HUES64 (cell line): Measurements from ENCODE around the gene ZNF668.

ENCODE experiments used
- H3K27ac ChIP-seq: 2 replicates; pipeline ENCODE4 v1.7.0; 2013; ENCODE audit warnings: low read depth, low read length, inconsistent platforms
- H3K27me3 ChIP-seq: 2 replicates; pipeline ENCODE4 v1.6.1; 2013; ENCODE audit warnings: mild to moderate bottlenecking, low read length; ENCODE audit not compliant: insufficient read depth
- H3K36me3 ChIP-seq: 2 replicates; pipeline ENCODE4 v1.6.1; 2013; ENCODE audit warnings: mild to moderate bottlenecking, low read length; ENCODE audit not compliant: insufficient read depth
- H3K4me1 ChIP-seq: 2 replicates; pipeline ENCODE4 v1.6.1; 2013; ENCODE audit warnings: mild to moderate bottlenecking, low read length, moderate library complexity; ENCODE audit not compliant: insufficient read depth
- H3K4me3 ChIP-seq: 2 replicates; pipeline ENCODE4 v1.5.1; 2013; ENCODE audit warnings: mild to moderate bottlenecking, low read length, moderate library complexity
- H3K9ac ChIP-seq: 2 replicates; pipeline ENCODE4 v1.6.1; 2013; ENCODE audit warnings: mild to moderate bottlenecking, low read depth, low read length
- H3K9me3 ChIP-seq: 2 replicates; pipeline ENCODE4 v1.6.1; 2013; ENCODE audit warnings: low read depth, low read length; ENCODE audit not compliant: insufficient read depth
- WGBS: fragments of 150-250, 120-280 bp; methylation state at CpG from one replicate; pipeline ENCODE4 v1.1.7; 2013; ENCODE audit warnings: missing lambda C conversion rate; 5-methylcytosine and 5-hydroxymethylcytosine counted together

The ZNF668 gene

GRCh38 chr16:31079342-31079944, 5.4 kb upstream of the ZNF668 start:
- WGBS: 93% methylated on average over 13 of the region's 13 CpGs
- H3K9ac ChIP-seq: no peak overlapping the region
- H3K4me3 ChIP-seq: no peak overlapping the region
- H3K36me3 ChIP-seq: peaks cover 82% of the 10 kb centered on the region
- H3K4me1 ChIP-seq: no peaks in the 10 kb centered on the region
- no peaks in the 10 kb centered on the region for H3K27me3 ChIP-seq
- no peak overlapping the region for H3K27ac ChIP-seq
- H3K9me3 ChIP-seq: no peaks in the 10 kb centered on the region

DNA sequence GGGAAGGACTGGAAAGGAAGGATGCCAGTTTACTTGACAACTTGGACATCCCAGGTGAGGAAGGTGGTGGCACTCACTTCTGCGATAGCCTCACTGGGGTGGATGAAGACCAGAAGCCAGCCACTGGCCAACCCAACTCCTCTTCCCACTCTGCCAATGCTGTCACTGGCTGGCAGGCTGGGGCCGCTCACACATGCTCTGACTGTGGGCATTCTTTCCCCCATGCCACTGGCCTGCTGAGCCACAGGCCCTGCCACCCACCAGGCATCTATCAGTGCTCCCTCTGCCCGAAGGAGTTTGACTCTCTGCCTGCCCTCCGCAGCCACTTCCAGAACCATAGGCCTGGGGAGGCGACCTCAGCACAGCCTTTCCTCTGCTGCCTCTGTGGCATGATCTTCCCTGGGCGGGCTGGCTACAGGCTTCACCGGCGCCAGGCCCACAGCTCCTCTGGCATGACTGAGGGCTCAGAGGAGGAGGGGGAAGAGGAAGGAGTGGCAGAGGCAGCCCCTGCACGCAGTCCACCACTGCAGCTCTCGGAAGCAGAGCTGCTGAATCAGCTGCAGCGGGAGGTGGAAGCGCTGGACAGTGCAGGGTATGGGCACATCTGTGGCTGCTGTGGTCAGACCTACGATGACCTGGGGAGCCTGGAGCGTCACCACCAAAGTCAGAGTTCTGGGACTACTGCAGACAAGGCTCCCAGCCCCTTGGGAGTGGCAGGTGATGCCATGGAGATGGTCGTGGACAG, 4.7 kb upstream of the ZNF668 start:
- Histone ChIP-seq H3K27me3 (no peaks in the 10 kb centered on the region), H3K36me3 (peaks cover 78% of the 10 kb centered on the region), H3K4me3 (no peak overlapping the region), H3K9ac (no peak overlapping the region), H3K9me3 (no peaks in the 10 kb centered on the region), H3K4me1 (no peaks in the 10 kb centered on the region), H3K27ac (no peak overlapping the region)
- 95% methylated on average over 15 of the region's 15 CpGs for WGBS

GRCh38 chr16:31077592-31078396, 3.8 kb upstream of the ZNF668 start:
- H3K4me3 ChIP-seq: no peak overlapping the region
- H3K4me1 ChIP-seq: no peaks in the 10 kb centered on the region
- WGBS: 95% methylated on average over 30 of the region's 30 CpGs
- H3K9ac ChIP-seq: no peak overlapping the region
- peaks cover 69% of the 10 kb centered on the region for H3K36me3 ChIP-seq
- no peaks in the 10 kb centered on the region for H3K9me3 ChIP-seq
- no peaks in the 10 kb centered on the region for H3K27me3 ChIP-seq
- H3K27ac ChIP-seq: no peak overlapping the region

- no peak overlapping the region for H3K27ac ChIP-seq
- H3K27me3 ChIP-seq: no peaks in the 10 kb centered on the region
- no peak overlapping the region for H3K4me3 ChIP-seq
- peaks cover 62% of the 10 kb centered on the region for H3K36me3 ChIP-seq
- WGBS: 95% methylated on average over 13 of the region's 13 CpGs
- no peaks in the 10 kb centered on the region for H3K9me3 ChIP-seq
- peaks cover 4% of the 10 kb centered on the region; the same call in 1 of the 2 replicates for H3K4me1 ChIP-seq
- no peak overlapping the region for H3K9ac ChIP-seq
These were observed 3.0 kb upstream of the ZNF668 start for GRCh38 chr16:31077024-31077423.

GRCh38 chr16:31076319-31076718, 2.3 kb upstream of the ZNF668 start:
- H3K27me3 ChIP-seq: no peaks in the 10 kb centered on the region
- no peak overlapping the region for H3K4me3 ChIP-seq
- no peak overlapping the region for H3K9ac ChIP-seq
- H3K36me3 ChIP-seq: peaks cover 56% of the 10 kb centered on the region
- WGBS: 88% methylated on average over 16 of the region's 16 CpGs
- no peak overlapping the region for H3K27ac ChIP-seq
- peaks cover 8% of the 10 kb centered on the region; the same call in 1 of the 2 replicates for H3K4me1 ChIP-seq
- H3K9me3 ChIP-seq: no peaks in the 10 kb centered on the region

- Histone ChIP-seq H3K9ac (peak overlapping the region; percentile 95), H3K4me3 (peak overlapping the region; percentile 81), H3K27me3 (no peaks in the 10 kb centered on the region), H3K4me1 (peaks cover 8% of the 10 kb centered on the region; the same call in 1 of the 2 replicates), H3K9me3 (no peaks in the 10 kb centered on the region), H3K27ac (peak overlapping the region; percentile 96), H3K36me3 (peaks cover 40% of the 10 kb centered on the region)
- WGBS: 5% methylated on average over 7 of the region's 7 CpGs
These were observed 759 bp upstream of the ZNF668 start for GRCh38 chr16:31074814-31075183.

DNA sequence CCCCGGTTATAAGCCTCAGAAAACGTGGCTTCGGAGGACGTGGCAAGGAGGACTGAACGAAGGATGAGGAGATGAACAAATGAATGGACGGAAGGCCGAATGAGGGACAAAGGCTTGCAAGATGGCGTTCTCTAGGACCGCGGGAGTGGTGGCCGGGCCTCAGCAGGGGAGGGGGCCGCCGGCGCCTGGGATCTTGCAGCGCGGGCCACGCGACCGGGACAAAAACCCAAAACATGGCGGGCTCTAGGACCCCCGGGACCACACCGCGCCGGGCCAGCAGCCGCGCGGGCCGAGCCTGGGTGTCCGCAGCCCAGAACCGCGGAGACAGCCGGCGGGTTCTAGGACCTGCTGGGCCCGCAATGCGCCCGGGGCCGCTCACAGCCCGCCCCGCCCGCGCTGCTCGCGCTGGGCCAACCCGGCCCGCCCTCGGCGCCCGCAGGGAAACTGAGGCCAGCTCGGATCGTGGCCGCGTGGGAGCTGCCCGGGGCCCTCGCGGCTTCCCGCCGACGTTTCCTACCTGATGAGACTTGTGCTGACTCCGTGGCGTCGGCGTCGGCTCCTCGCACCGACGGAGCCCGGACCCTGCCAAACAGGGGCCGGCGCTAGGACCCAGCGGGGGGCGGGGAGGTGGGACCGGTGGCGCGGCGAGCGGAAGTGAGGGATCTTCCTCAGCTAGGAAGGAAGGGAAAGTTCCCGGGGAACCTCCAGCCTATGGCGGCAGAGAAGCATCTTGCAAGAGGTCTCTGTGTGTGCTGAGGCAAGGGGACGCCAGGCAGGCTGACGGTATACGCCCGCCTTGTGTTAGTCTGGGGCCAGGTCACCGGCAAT, 684 bp downstream of the ZNF668 start:
- no peaks in the 10 kb centered on the region for H3K9me3 ChIP-seq

DNA sequence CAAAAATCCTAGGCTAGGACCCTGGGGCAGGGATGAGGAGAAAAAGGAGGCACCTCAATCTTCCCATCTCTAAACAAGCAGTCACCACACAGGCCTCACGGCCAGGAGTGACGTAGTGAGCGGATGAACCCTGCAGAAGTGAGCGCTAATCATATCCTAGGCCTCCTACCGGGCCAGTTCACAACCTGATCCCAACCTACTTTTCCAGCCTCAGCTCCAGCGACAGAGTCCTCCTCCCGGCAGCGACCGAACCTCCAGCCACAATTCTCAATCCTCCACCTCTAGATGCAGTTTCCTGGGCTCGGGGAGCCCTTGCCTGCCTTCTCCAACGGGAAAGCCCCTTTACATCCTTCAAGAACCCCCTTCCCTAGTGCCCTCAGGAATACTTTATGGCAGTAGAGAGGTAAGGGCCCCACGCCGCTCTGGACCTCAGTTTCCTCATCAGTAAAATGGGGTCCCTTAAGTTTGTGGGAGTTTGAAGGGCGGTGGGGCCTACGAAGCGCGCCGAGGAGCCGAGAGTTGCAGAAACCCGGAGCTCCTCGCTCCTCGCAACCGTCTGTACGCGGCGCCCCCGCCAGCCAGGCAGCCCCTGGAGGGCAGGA, 1.4 kb downstream of the ZNF668 start:
- peak overlapping the region; percentile 96 for H3K27ac ChIP-seq
- WGBS: 1% methylated on average over 27 of the region's 27 CpGs
- H3K4me3 ChIP-seq: peak overlapping the region; percentile 81
- peak overlapping the region; percentile 95 for H3K9ac ChIP-seq
- H3K27me3 ChIP-seq: no peaks in the 10 kb centered on the region
- H3K4me1 ChIP-seq: peaks cover 8% of the 10 kb centered on the region; the same call in 1 of the 2 replicates
- peaks cover 19% of the 10 kb centered on the region for H3K36me3 ChIP-seq
- no peaks in the 10 kb centered on the region for H3K9me3 ChIP-seq

More for the DNA sequence above, 684 bp downstream of the ZNF668 start:
- H3K36me3 ChIP-seq: peaks cover 26% of the 10 kb centered on the region
- peaks cover 8% of the 10 kb centered on the region; the same call in 1 of the 2 replicates for H3K4me1 ChIP-seq
- H3K27ac ChIP-seq: peak overlapping the region; percentile 96
- WGBS: under 1% methylated on average over 83 of the region's 83 CpGs
- H3K4me3 ChIP-seq: peak overlapping the region; percentile 81
- no peaks in the 10 kb centered on the region for H3K27me3 ChIP-seq
- peak overlapping the region; percentile 95 for H3K9ac ChIP-seq

DNA sequence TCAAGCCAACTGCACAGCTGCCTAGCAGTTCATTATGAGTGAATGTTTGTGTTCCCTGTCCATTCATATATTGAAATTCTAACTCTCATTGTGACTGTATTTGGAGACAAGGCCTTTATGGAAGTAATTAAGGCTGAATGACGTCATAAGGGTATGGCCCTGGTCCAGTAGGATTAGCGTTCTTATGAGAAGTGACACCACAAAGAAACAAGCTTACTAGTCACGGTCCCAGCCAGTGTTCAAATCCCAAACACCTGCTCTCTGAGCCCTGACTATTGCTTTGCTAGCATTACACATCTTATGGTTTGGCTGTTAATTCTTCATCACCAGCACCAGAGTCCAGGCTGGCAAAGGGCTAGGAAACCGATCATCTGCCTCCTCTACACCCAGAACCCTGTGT, 2.2 kb downstream of the ZNF668 start:
- H3K9me3 ChIP-seq: no peaks in the 10 kb centered on the region
- peaks cover 11% of the 10 kb centered on the region for H3K36me3 ChIP-seq
- peak overlapping the region; percentile 95 for H3K9ac ChIP-seq
- no peak overlapping the region for H3K27ac ChIP-seq
- peaks cover 8% of the 10 kb centered on the region; the same call in 1 of the 2 replicates for H3K4me1 ChIP-seq
- WGBS: 81% methylated on average over 4 of the region's 4 CpGs
- no peaks in the 10 kb centered on the region for H3K27me3 ChIP-seq
- peak overlapping the region; percentile 81 for H3K4me3 ChIP-seq

DNA sequence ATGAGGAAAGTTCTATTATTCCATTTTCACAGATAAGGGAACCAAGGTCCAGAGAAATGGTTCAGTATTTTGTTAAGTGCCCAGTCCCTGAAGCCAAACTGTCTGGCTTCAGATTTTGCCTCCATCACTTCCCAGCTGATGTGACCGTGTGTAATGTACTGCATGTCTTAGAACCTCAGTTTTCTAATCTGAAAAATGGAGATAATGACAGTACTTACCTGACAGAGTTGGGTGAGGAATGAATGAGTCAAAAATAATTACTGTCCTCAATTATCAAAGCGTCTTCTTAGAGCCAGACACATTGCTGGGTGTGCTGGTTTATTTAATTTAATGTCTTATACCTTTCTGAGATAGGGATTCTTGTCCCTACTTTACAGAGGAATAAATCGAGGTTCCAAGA, 6.7 kb downstream of the ZNF668 start:
- H3K9ac ChIP-seq: no peak overlapping the region
- no peaks in the 10 kb centered on the region for H3K9me3 ChIP-seq
- 96% methylated on average over 3 of the region's 3 CpGs for WGBS
- H3K27ac ChIP-seq: no peak overlapping the region
- H3K4me3 ChIP-seq: no peak overlapping the region
- H3K4me1 ChIP-seq: peaks cover 7% of the 10 kb centered on the region; the same call in 1 of the 2 replicates
- peaks cover 15% of the 10 kb centered on the region; the same call in 1 of the 2 replicates for H3K36me3 ChIP-seq
- no peaks in the 10 kb centered on the region for H3K27me3 ChIP-seq
